ENCODE results near the gene CFAP74. TPM values are rescaled to one million over a fixed set of nuclear protein-coding genes. Genes with fewer than 3 reads are reported as not detected.
A peak's percentile ranks its signal among the peaks of the same experiment; 100 is the strongest.

Gene CFAP74
- total and polyA plus RNA-seq, 9 of the 15 experiments (the other 6 are each of a cell fraction or from before 2014, with no cell fraction given): 0.03 to 0.15 (median 0.05) TPM; not detected in 6

- TF ChIP-seq ZNF280A (IDR thresholded peaks at IDR 0.05; ENCODE audit: low read depth, partially characterized antibody): no peak
- TF ChIP-seq ADNP (tag; IDR thresholded peaks at IDR 0.05): no peak
- peak; percentile 29 for TF ChIP-seq MEIS2 (IDR thresholded peaks at IDR 0.05; ENCODE audit: partially characterized antibody)
- TF ChIP-seq GTF3C2 (IDR thresholded peaks at IDR 0.05; ENCODE audit: borderline replicate concordance, extremely low read depth, insufficient read length): no peak
- TF ChIP-seq ZNF449 (CRISPR knock-in tag; IDR thresholded peaks at IDR 0.05): no peak
- TF ChIP-seq, protein P1, sequence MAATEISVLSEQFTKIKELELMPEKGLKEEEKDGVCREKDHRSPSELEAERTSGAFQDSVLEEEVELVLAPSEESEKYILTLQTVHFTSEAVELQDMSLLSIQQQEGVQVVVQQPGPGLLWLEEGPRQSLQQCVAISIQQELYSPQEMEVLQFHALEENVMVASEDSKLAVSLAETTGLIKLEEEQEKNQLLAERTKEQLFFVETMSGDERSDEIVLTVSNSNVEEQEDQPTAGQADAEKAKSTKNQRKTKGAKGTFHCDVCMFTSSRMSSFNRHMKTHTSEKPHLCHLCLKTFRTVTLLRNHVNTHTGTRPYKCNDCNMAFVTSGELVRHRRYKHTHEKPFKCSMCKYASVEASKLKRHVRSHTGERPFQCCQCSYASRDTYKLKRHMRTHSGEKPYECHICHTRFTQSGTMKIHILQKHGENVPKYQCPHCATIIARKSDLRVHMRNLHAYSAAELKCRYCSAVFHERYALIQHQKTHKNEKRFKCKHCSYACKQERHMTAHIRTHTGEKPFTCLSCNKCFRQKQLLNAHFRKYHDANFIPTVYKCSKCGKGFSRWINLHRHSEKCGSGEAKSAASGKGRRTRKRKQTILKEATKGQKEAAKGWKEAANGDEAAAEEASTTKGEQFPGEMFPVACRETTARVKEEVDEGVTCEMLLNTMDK (IDR thresholded peaks at IDR 0.05; ENCODE audit: borderline replicate concordance, insufficient read depth, low read depth, low read length, poor library complexity, severe bottlenecking): no peak
- no peak for TF ChIP-seq ZNF174 (CRISPR knock-in tag; IDR thresholded peaks at IDR 0.05)
- no peak for TF ChIP-seq CEBPG (CRISPR knock-in tag; IDR thresholded peaks at IDR 0.05)
- no peak for TF ChIP-seq CEBPG (tag; conservative IDR thresholded peaks at IDR 0.05 in 1 of 2, IDR thresholded peaks at IDR 0.05 in 1 of 2)
- TF ChIP-seq PHB (CRISPR knock-in tag; IDR thresholded peaks at IDR 0.05): no peak
- TF ChIP-seq MTF1 (CRISPR knock-in tag; IDR thresholded peaks at IDR 0.05; ENCODE audit: borderline replicate concordance): peak; percentile 39; the same call in 1 of the 2 replicates
- no peak for TF ChIP-seq ARID2 (IDR thresholded peaks at IDR 0.05)
- TF ChIP-seq, protein P2, sequence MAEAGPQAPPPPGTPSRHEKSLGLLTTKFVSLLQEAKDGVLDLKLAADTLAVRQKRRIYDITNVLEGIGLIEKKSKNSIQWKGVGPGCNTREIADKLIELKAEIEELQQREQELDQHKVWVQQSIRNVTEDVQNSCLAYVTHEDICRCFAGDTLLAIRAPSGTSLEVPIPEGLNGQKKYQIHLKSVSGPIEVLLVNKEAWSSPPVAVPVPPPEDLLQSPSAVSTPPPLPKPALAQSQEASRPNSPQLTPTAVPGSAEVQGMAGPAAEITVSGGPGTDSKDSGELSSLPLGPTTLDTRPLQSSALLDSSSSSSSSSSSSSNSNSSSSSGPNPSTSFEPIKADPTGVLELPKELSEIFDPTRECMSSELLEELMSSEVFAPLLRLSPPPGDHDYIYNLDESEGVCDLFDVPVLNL (CRISPR knock-in tag; IDR thresholded peaks at IDR 0.05; ENCODE audit: low read depth): no peak
- TF ChIP-seq TAF1 (IDR thresholded peaks at IDR 0.05; ENCODE audit: control insufficient read depth, extremely low read depth, insufficient read depth, low read length, severe bottlenecking): peak; percentile 87
- no peak for TF ChIP-seq ARNT (IDR thresholded peaks at IDR 0.05)
- TF ChIP-seq SRSF7 (optimal IDR thresholded peaks at IDR 0.05; ENCODE audit: low read depth, low read length): no peak
- no peak for TF ChIP-seq BDP1 (IDR thresholded peaks at IDR 0.05; ENCODE audit: insufficient read depth, insufficient read length)
These were observed 112.9 kb downstream of the CFAP74 start, which contains the start of gene GNB1 (continued) for GRCh38 chr1:1890506-1891348.
